PC-3 (cell line): ENCODE data around the gene POLR1D. TPM values are rescaled to one million over a fixed set of nuclear protein-coding genes. Genes with fewer than 3 reads are reported as not detected.

ENCODE experiments used
- ATAC-seq: fragments of 200-7000 bp; cut with Tn5 transposase; 2 replicates; pipeline ENCODE4 v1.9.1; 2020; ENCODE audit warnings: mild to moderate bottlenecking, moderate library complexity
- BruUV-seq: library from RNA; stranded (reverse); fragments of 400-500 nt; replicated peaks from 2 replicates; lab custom pipeline; 2021; lab: Mats Ljungman, UMichigan
- CTCF ChIA-PET: fragments of 300-600 bp; sonication (Branson Sonifier 250); formaldehyde crosslinking; loops from one replicate; lab custom pipeline; 2022; ENCODE audit warnings: antibody characterized with exemption; lab: Charles Lee
- POLR2A ChIA-PET: fragments of 300-600 bp; sonication (Branson Sonifier 250); formaldehyde crosslinking; loops from one replicate; lab custom pipeline; 2022; ENCODE audit warnings: antibody characterized with exemption; ENCODE audit not compliant: unreplicated experiment; lab: Charles Lee
- DNase-seq: peaks from one replicate; pipeline ENCODE4 v3.0.0-alpha.2; 2015
- H2AFZ ChIP-seq: fragments of 300-600 bp; sonication (generic); 2 replicates; pipeline ENCODE4 v1.6.0; 2016; ENCODE audit warnings: antibody characterized with exemption, low read length
- H3F3A ChIP-seq: fragments of 300-600 bp; sonication (generic); one replicate; pipeline ENCODE4 v1.6.0; 2017; ENCODE audit warnings: antibody characterized with exemption, low read length, control low read depth, mild to moderate bottlenecking; ENCODE audit not compliant: unreplicated experiment
- H3K27ac ChIP-seq: fragments of 300-600 bp; sonication (generic); 2 replicates; pipeline ENCODE4 v1.5.1; 2016; ENCODE audit warnings: mild to moderate bottlenecking, low read length
- H3K27me3 ChIP-seq: fragments of 300-600 bp; sonication (generic); 2 replicates; pipeline ENCODE4 v1.6.1; 2016; ENCODE audit warnings: low read length, mixed read lengths
- H3K36me3 ChIP-seq: fragments of 300-600 bp; sonication (generic); 2 replicates; pipeline ENCODE4 v1.6.1; 2016; ENCODE audit warnings: low read depth, mixed run types, low read length, mixed read lengths
- H3K4me1 ChIP-seq: fragments of 300-600 bp; sonication (generic); 2 replicates; pipeline ENCODE4 v1.5.1; 2016; ENCODE audit warnings: low read length; ENCODE audit not compliant: insufficient read depth
- H3K4me2 ChIP-seq: fragments of 300-600 bp; sonication (generic); 2 replicates; pipeline ENCODE4 v1.6.0; 2016; ENCODE audit warnings: low read length
- H3K4me3 ChIP-seq: fragments of 300-600 bp; sonication (generic); 2 replicates; pipeline ENCODE4 v1.5.1; 2016; ENCODE audit warnings: mild to moderate bottlenecking, low read length, mixed read lengths
- H3K79me2 ChIP-seq: fragments of 300-600 bp; sonication (generic); 2 replicates; pipeline ENCODE4 v1.6.1; 2017; ENCODE audit warnings: low read length, mixed read lengths
- H3K9ac ChIP-seq: fragments of 300-600 bp; sonication (generic); 2 replicates; pipeline ENCODE4 v1.6.0; 2016; ENCODE audit warnings: mild to moderate bottlenecking, low read length
- H3K9me2 ChIP-seq: fragments of 300-600 bp; sonication (generic); replicated peaks from 2 replicates; pipeline ENCODE4 v1.6.1; 2016; ENCODE audit warnings: mixed run types, low read length, mixed read lengths
- H3K9me3 ChIP-seq: fragments of 300-600 bp; sonication (generic); 2 replicates; pipeline ENCODE4 v1.6.1; 2016; ENCODE audit warnings: low read length, mixed read lengths
- H4K20me1 ChIP-seq: fragments of 300-600 bp; sonication (generic); 2 replicates; pipeline ENCODE4 v1.6.1; 2016; ENCODE audit warnings: low read length, mixed read lengths
- EZH2 ChIP-seq: fragments of 300-600 bp; sonication (generic); IDR thresholded peaks from one replicate; pipeline ENCODE4 v1.6.1; 2017; ENCODE audit warnings: antibody characterized with exemption, mild to moderate bottlenecking, low read length; ENCODE audit not compliant: unreplicated experiment
- EZH2phosphoT487 ChIP-seq: fragments of 300-600 bp; sonication (generic); IDR thresholded peaks from 2 replicates; pipeline ENCODE4 v1.6.1; 2018; ENCODE audit warnings: mild to moderate bottlenecking, antibody characterized with exemption, low read length, borderline replicate concordance
- intact Hi-C: fragments of 100-400 bp; cut with micrococcal nuclease; formaldehyde crosslinking; loops from 2 replicates; pipeline ENCODE4 v1.9.0; 2023
- total RNA-seq: library from RNA; depleted of rRNA; stranded (reverse); fragments of >200 nt; gene quantifications from 2 replicates; pipeline ENCODE4 v1.2.3, GENCODE V29; 2014
- TF ChIP-seq, protein P1 (sequence below): fragments of 300-600 bp; sonication (generic); conservative IDR thresholded peaks from 2 replicates; pipeline ENCODE4 v1.5.1; 2017; ENCODE audit warnings: antibody characterized with exemption, low read depth, mild to moderate bottlenecking, low read length

Gene POLR1D
- total RNA-seq, 1 experiment from 2014 or later: 97.9 TPM

- intact Hi-C loops: loop anchor here (5.0 kb wide), 2 partner anchors 62 to 87 kb away; no protein-coding TSS in a partner anchor
- Histone ChIP-seq H3K4me1 (peaks cover 35% of the 10 kb centered on the region), H3K36me3 (peaks cover 28% of the 10 kb centered on the region), H3F3A (no peaks in the 10 kb centered on the region), H3K4me3 (peak overlapping the region; percentile 94), H4K20me1 (peaks cover 31% of the 10 kb centered on the region), H3K27me3 (no peaks in the 10 kb centered on the region), H2AFZ (peak overlapping the region; percentile 73), H3K9me2 (no peaks in the 10 kb centered on the region), H3K4me2 (peak overlapping the region; percentile 93), H3K27ac (no peak overlapping the region), H3K9me3 (no peaks in the 10 kb centered on the region), H3K9ac (peak overlapping the region; percentile 93), H3K79me2 (peaks cover 81% of the 10 kb centered on the region)
- ATAC-seq: no peak
- BruUV-seq: no TSS peak
- ChIA-PET CTCF (interaction anchor here (0.6 to 1.8 kb wide), 3 partner anchors 24 to 193 kb away, joined by 3 to 8 read pairs (median 3); no protein-coding TSS in a partner anchor), POLR2A (no interaction called here)
- DNase-seq: peak; percentile 21
- TF ChIP-seq, protein P1, sequence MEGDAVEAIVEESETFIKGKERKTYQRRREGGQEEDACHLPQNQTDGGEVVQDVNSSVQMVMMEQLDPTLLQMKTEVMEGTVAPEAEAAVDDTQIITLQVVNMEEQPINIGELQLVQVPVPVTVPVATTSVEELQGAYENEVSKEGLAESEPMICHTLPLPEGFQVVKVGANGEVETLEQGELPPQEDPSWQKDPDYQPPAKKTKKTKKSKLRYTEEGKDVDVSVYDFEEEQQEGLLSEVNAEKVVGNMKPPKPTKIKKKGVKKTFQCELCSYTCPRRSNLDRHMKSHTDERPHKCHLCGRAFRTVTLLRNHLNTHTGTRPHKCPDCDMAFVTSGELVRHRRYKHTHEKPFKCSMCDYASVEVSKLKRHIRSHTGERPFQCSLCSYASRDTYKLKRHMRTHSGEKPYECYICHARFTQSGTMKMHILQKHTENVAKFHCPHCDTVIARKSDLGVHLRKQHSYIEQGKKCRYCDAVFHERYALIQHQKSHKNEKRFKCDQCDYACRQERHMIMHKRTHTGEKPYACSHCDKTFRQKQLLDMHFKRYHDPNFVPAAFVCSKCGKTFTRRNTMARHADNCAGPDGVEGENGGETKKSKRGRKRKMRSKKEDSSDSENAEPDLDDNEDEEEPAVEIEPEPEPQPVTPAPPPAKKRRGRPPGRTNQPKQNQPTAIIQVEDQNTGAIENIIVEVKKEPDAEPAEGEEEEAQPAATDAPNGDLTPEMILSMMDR: no peak
- TF ChIP-seq EZH2phosphoT487 (no peak), EZH2 (no peak)
Measured at GRCh38 chr13:27619093-27619727, 2.5 kb upstream of the POLR1D start.

DNA sequence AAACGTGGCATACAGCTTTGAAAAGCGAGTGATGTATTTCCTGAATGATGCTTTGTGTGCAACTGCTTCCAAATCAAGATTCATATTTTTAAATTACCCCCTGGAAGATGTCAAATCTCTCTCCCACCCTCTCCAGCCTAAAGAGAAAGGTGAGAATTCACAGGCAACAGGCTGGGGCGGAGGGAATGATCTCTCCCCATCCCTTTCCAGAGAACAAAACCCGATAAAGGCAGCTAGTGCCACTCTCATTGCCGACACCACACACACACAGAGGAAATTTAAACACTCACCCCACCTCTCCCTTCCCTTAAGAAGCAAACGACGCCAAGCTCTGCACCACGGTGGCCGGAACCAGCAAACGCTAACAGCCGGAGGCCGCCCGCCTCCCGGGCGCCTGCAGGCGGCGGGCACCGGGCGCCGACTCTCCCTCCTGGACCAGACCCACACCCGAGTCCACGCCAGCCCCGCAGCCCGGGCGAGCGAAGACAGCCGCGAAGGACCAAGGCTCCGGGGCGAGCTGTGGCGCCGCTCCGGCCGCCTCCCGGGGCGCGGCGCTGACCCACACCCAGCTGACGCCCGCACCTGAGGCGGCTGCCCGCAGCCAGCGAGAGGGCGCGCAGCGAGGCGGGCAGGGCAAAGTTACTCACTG lies 1.8 kb upstream of the POLR1D start:
- Histone ChIP-seq H3K9ac (peak overlapping the region; percentile 93), H3K27me3 (no peaks in the 10 kb centered on the region), H4K20me1 (peaks cover 35% of the 10 kb centered on the region), H3K27ac (peak overlapping the region; percentile 84; the same call in 1 of the 2 replicates), H3K4me3 (peak overlapping the region; percentile 94), H3K79me2 (peaks cover 81% of the 10 kb centered on the region), H3K9me3 (no peaks in the 10 kb centered on the region), H3F3A (no peaks in the 10 kb centered on the region), H2AFZ (peak overlapping the region; percentile 73), H3K36me3 (peaks cover 24% of the 10 kb centered on the region), H3K9me2 (no peaks in the 10 kb centered on the region), H3K4me1 (peaks cover 35% of the 10 kb centered on the region), H3K4me2 (peak overlapping the region; percentile 93)
- CTCF ChIA-PET: interaction anchor here (0.6 to 1.8 kb wide), 4 partner anchors 24 to 207 kb away, joined by 3 to 8 read pairs (median 3); no protein-coding TSS in a partner anchor
- POLR2A ChIA-PET: interaction anchor here (0.7 kb wide), 1 partner anchor 77 kb away, joined by 7 read pairs; no protein-coding TSS in a partner anchor
- DNase-seq: peak; percentile 29
- ATAC-seq: peak; percentile 17
- BruUV-seq: TSS peak; percentile 49
- TF ChIP-seq, protein P1: peak; percentile 18; the same call in 1 of the 2 replicates
- TF ChIP-seq EZH2: no peak
- intact Hi-C loops: loop anchor here (2.0 to 5.0 kb wide), 5 partner anchors 37 to 169 kb away; partner anchors contain the start of gene MTIF3
